ENCODE measurements around the gene KCNJ9.

DNA sequence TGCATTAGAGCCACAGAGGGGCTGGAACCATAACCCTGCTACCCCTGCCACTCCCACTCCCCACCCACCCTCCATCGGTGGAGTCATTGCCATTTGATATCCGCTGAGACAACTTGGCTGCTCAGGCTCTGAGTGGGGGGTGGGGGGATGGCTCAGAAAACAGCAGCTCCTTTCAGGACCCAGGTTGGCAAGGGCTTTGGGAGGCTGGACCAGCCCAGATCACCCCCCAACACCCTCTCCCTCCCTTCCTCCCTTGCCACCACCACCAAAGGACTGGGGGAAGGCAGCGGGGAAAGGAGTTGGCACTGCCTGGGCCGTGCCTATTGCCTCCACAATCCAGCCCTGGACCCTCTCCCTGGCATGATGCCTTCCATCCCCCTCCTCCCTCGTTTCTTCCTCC is 13.1 kb upstream of the KCNJ9 start:
- TF ChIP-seq, protein P1, sequence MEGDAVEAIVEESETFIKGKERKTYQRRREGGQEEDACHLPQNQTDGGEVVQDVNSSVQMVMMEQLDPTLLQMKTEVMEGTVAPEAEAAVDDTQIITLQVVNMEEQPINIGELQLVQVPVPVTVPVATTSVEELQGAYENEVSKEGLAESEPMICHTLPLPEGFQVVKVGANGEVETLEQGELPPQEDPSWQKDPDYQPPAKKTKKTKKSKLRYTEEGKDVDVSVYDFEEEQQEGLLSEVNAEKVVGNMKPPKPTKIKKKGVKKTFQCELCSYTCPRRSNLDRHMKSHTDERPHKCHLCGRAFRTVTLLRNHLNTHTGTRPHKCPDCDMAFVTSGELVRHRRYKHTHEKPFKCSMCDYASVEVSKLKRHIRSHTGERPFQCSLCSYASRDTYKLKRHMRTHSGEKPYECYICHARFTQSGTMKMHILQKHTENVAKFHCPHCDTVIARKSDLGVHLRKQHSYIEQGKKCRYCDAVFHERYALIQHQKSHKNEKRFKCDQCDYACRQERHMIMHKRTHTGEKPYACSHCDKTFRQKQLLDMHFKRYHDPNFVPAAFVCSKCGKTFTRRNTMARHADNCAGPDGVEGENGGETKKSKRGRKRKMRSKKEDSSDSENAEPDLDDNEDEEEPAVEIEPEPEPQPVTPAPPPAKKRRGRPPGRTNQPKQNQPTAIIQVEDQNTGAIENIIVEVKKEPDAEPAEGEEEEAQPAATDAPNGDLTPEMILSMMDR (IDR thresholded peaks at IDR 0.05; ENCODE audit: low read depth, low read length, poor library complexity, severe bottlenecking) = no peak
- no peak for TF ChIP-seq EZH2phosphoT487 (IDR thresholded peaks at IDR 0.05; ENCODE audit: borderline replicate concordance, low read length)
